Gastrocnemius medialis (tissue), 4 donors: Measurements from ENCODE around the gene MTG2. TPM values are rescaled to one million over a fixed set of nuclear protein-coding genes. Genes with fewer than 3 reads are reported as not detected.

ENCODE experiments used
- ATAC-seq, 2 donors: fragments of 150-250 bp; one replicate each; pipeline ENCODE4 v1.9.1; 2016
- DNase-seq, 2 donors: peaks; one replicate each; pipeline ENCODE4 v3.0.0-alpha.2; 2019
- H3K27ac ChIP-seq, 4 donors: fragments of 200-600 bp; sonication (generic); 1 replicate in 1 of 4; 2 replicates in 3 of 4; pipeline ENCODE4 v1.5.1; 2016 to 2018; ENCODE audit warnings: mild to moderate bottlenecking in 2 of 4, moderate library complexity in 1 of 4
- H3K27me3 ChIP-seq, 3 donors: fragments of 200-600 bp; sonication (generic) in 2 of 3; 1 replicate in 1 of 3; 2 replicates in 2 of 3; pipeline versions ENCODE4 v1.5.1 to v1.6.0; 2016 to 2019; ENCODE audit warnings: mild to moderate bottlenecking in 1 of 3, moderate library complexity in 1 of 3
- H3K36me3 ChIP-seq, 2 donors: fragments of 200-600 bp; sonication (generic) in 1 of 2; one replicate each; pipeline ENCODE4 v1.5.1; 2017 to 2018
- H3K4me1 ChIP-seq, 2 donors: fragments of 200-600 bp; sonication (generic) in 1 of 2; one replicate each; pipeline ENCODE4 v1.5.1; 2016 to 2017; ENCODE audit warnings: mild to moderate bottlenecking in 2 of 2
- H3K4me3 ChIP-seq, 4 donors: fragments of 200-600 bp; sonication (generic) in 3 of 4; 1 replicate in 1 of 4; 2 replicates in 3 of 4; pipeline ENCODE4 v1.5.1; 2016 to 2019; ENCODE audit warnings: mild to moderate bottlenecking in 2 of 4
- H3K9me3 ChIP-seq, 3 donors: fragments of 200-600 bp; sonication (generic) in 2 of 3; 1 replicate in 1 of 3; 2 replicates in 2 of 3; pipeline ENCODE4 v1.5.1; 2016 to 2019
- CTCF ChIP-seq, 5 experiments: fragments of 450-650 bp in 3 of 5; fragments of 200-600 bp in 2 of 5; sonication (generic) in 2 of 5; IDR thresholded peaks in 4 of 5; conservative IDR thresholded peaks in 1 of 5; 1 replicate in 4 of 5; 2 replicates in 1 of 5; pipeline ENCODE4 v1.5.1; 2016 to 2019; ENCODE audit warnings: antibody characterized with exemption in 5 of 5, mild to moderate bottlenecking in 3 of 5, moderate library complexity in 3 of 5
- POLR2A ChIP-seq, 2 donors: fragments of 450-650 bp; IDR thresholded peaks; one replicate each; pipeline ENCODE4 v1.6.1; 2017; ENCODE audit warnings: antibody characterized with exemption in 2 of 2, mild to moderate bottlenecking in 2 of 2, moderate library complexity in 2 of 2
- in situ Hi-C, 4 donors: fragments of 200-750 bp; cut with MboI; loops; one replicate each; pipeline versions ENCODE4 v1.15.0 to v1.8.0; 2017; ENCODE audit warnings: low sequenced_read_pairs in 4 of 4
- intact Hi-C: fragments of 100-400 bp; cut with DNase I; formaldehyde crosslinking; loops from one replicate; pipeline ENCODE4 v1.15.1; 2023; ENCODE audit warnings: low total_unique reads
- total RNA-seq, 4 donors: library from RNA; depleted of rRNA; stranded (reverse); fragments of >200 nt; gene quantifications; one replicate each; pipeline versions ENCODE4 v1.1.0 to v1.2.3, GENCODE V29; 2016

MTG2 gene
- total RNA-seq, 4 donors from 2014 or later: 21.0 to 50.8 (median 29.3) TPM

GRCh38 chr20:62141397-62142251 lies 41.2 kb upstream of the MTG2 start:
- H3K27me3 ChIP-seq: no peaks in the 10 kb centered on the region
- DNase-seq: peak; percentile 55 to 69
- peaks cover 38 to 49% of the 10 kb centered on the region in 2 donors for H3K4me1 ChIP-seq
- H3K36me3 ChIP-seq: peaks cover 5 to 40% of the 10 kb centered on the region in 2 donors
- intact Hi-C loops: loop anchor here (2.0 to 10.0 kb wide), 4 partner anchors 41 to 655 kb away; partner anchors contain the start of genes MRGBP, MTG2, OSBPL2 and SLCO4A1
- peak in 1 of 5 experiments; percentile 15 for TF ChIP-seq CTCF (IDR thresholded peaks at IDR 0.05 in 4 of 5, conservative IDR thresholded peaks at IDR 0.05 in 1 of 5)
- TF ChIP-seq POLR2A (IDR thresholded peaks at IDR 0.05): peak in 1 of 2 donors; percentile 73
- H3K4me3 ChIP-seq: peak overlapping the region; percentile 80 to 94 (median 88)
- no peaks in the 10 kb centered on the region for H3K9me3 ChIP-seq
- ATAC-seq: peak; percentile 46 to 56
- in situ Hi-C loops: loop anchor here in 3 of 4 donors (10.0 to 25.0 kb wide), 2 partner anchors 117 to 129 kb away; no protein-coding TSS in a partner anchor
- H3K27ac ChIP-seq: peak overlapping the region; percentile 91 to 96 (median 95)

- H3K36me3 ChIP-seq: peaks cover 5 to 31% of the 10 kb centered on the region in 2 donors
- H3K4me3 ChIP-seq: peak overlapping the region; percentile 80 to 94 (median 88)
- peak overlapping the region; percentile 91 to 96 (median 95) for H3K27ac ChIP-seq
- TF ChIP-seq CTCF (IDR thresholded peaks at IDR 0.05 in 4 of 5, conservative IDR thresholded peaks at IDR 0.05 in 1 of 5) (peak in 1 of 5 experiments; percentile 9), POLR2A (IDR thresholded peaks at IDR 0.05) (no peak)
- peak; percentile 11 to 18 for ATAC-seq
- H3K4me1 ChIP-seq: peaks cover 38 to 53% of the 10 kb centered on the region in 2 donors
- DNase-seq: no peak
- H3K9me3 ChIP-seq: no peaks in the 10 kb centered on the region
- intact Hi-C loops (loop anchor here (1.0 to 10.0 kb wide), 6 partner anchors 20 to 654 kb away; partner anchors contain the start of genes LSM14B, MRGBP, MTG2 and OSBPL2), in situ Hi-C loops (loop anchor here in 3 of 4 donors (10.0 to 25.0 kb wide), 2 partner anchors 118 to 130 kb away; no protein-coding TSS in a partner anchor)
- H3K27me3 ChIP-seq: no peaks in the 10 kb centered on the region
These were observed 40.4 kb upstream of the MTG2 start for GRCh38 chr20:62142252-62143080.

GRCh38 chr20:62143081-62143956 lies 39.5 kb upstream of the MTG2 start, which contains the start of the genes PSMA7 and SS18L1:
PSMA7 (minus strand) TSS chr20:62143394; CDS start chr20:62143303, 91 bp downstream.
SS18L1 (plus strand) TSS chr20:62143769; CDS start chr20:62143821, 52 bp downstream.
- intact Hi-C loops: loop anchor here (1.0 to 10.0 kb wide), 6 partner anchors 21 to 653 kb away; partner anchors contain the start of genes LSM14B, MRGBP, MTG2 and OSBPL2
- ATAC-seq: peak; percentile 73 to 79
- peak; percentile 71 to 80 for DNase-seq
- Histone ChIP-seq H3K4me1 (peaks cover 38 to 53% of the 10 kb centered on the region in 2 donors), H3K27me3 (no peaks in the 10 kb centered on the region), H3K9me3 (no peaks in the 10 kb centered on the region), H3K36me3 (peaks cover 5 to 23% of the 10 kb centered on the region in 2 donors), H3K27ac (peak within 1 kb of the TSS; percentile 91 to 96 (median 95)), H3K4me3 (peak within 1 kb of the TSS; percentile 80 to 95 (median 88))
- TF ChIP-seq POLR2A (IDR thresholded peaks at IDR 0.05) (peak; percentile 99), CTCF (IDR thresholded peaks at IDR 0.05 in 4 of 5, conservative IDR thresholded peaks at IDR 0.05 in 1 of 5) (no peak)
- in situ Hi-C loops: loop anchor here in 3 of 4 donors (10.0 to 25.0 kb wide), 2 partner anchors 119 to 131 kb away; no protein-coding TSS in a partner anchor
